Fibroblast of skin of left biceps (primary cell): Measurements from ENCODE around the gene BDH1.

Experiments used
- DNase-seq, 2 experiments: peaks; one replicate each; pipeline ENCODE4 v3.0.0-alpha.2; 2013; ENCODE audit warnings: low read depth in 2 of 2

BDH1 gene

GRCh38 chr3:197460002-197460401, 95.8 kb downstream of the BDH1 start:
- DNase-seq, result no peak
